ENCODE measurements around the gene RXRA. TPM values are rescaled to one million over a fixed set of nuclear protein-coding genes. Genes with fewer than 3 reads are reported as not detected.

The RXRA gene
- polyA plus RNA-seq, 3 donors, result 15.8 to 91.0 (median 23.2) TPM

DNA sequence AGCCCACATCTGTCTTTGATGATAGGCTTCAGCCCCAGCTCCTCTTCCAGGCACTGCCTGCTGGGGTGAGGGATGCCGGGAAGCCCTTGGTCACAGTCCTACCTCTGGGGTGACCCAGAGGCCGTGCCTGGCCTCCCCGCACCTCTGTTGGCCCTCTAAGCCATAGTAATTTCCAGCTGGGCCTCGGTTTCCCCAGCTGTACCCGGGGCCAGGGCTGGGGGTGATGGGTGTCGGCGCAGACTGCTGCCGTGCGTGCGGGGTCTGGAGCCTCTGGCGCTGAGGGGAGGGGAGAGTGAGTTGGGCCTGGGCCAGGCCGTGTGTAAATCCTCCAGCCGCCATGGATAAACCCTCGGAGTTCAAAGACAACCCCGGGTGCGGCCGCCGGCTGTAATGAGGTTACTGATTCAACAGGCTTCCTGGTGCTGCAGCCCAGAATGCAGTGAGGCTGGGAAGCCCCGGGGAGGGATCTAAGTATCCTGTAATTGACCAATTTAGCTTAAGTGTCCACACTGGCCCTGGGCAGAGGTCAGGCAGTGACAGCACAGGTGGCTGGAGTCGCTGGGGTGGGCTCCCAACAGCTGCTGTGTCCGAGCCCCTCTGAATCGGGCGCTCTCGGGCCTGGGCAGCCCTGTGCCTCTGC, 7.1 kb downstream of the RXRA start:
- Mint-ChIP-seq H3K4me3 (no peak overlapping the region), H3K27ac (peak overlapping the region in 1 of 7 donors; percentile 14), H3K4me1 (peaks cover 86% of the 10 kb centered on the region), H3K27me3 (ENCODE audit: low read depth in 3 of 3) (peaks cover 0 to 2% (median 0%) of the 10 kb centered on the region in 3 donors), H3K36me3 (peaks cover 22 to 34% of the 10 kb centered on the region in 2 donors), H3K9me3 (no peaks in the 10 kb centered on the region)
- TF ChIP-seq CTCF (IDR thresholded peaks at IDR 0.05), result no peak
- Histone ChIP-seq H3K27ac (ENCODE audit: low read depth in 1 of 2, low read length in 2 of 2) (no peak overlapping the region), H3K79me2 (ENCODE audit: insufficient read depth, low read length) (peaks cover 100% of the 10 kb centered on the region), H3K9ac (ENCODE audit: insufficient read depth, low read length, poor library complexity, severe bottlenecking) (no peak overlapping the region), H3K27me3 (ENCODE audit: control insufficient read depth in 2 of 2, insufficient read depth in 2 of 2, low read length in 2 of 2) (no peaks in the 10 kb centered on the region), H3K36me3 (replicated peaks in 1 of 2; ENCODE audit: control insufficient read depth in 1 of 2, insufficient read depth in 2 of 2, low read length in 2 of 2) (peaks cover under 1 to 7% of the 10 kb centered on the region in 2 donors), H3K4me1 (ENCODE audit: control insufficient read depth in 1 of 2, insufficient read depth in 2 of 2, low read length in 2 of 2) (peaks cover 86 to 100% of the 10 kb centered on the region in 2 donors), H3K4me2 (replicated peaks; ENCODE audit: extremely low read depth, low read length, poor library complexity, severe bottlenecking) (no peak overlapping the region), H3K9me3 (replicated peaks in 1 of 2; ENCODE audit: control insufficient read depth in 1 of 2, insufficient read depth in 1 of 2, low read length in 2 of 2) (no peaks in the 10 kb centered on the region), H2AFZ (ENCODE audit: insufficient read depth, low read depth, low read length, poor library complexity, severe bottlenecking) (no peak overlapping the region), H3K4me3 (replicated peaks in 1 of 3; ENCODE audit: low read depth in 2 of 3, low read length in 3 of 3) (no peak overlapping the region), H4K20me1 (ENCODE audit: insufficient read depth, low read length) (peaks cover 100% of the 10 kb centered on the region)
- DNase-seq, result no peak
- intact Hi-C loops (cut with micrococcal nuclease), result no loop called here
- 75% methylated on average over 21 of the region's 24 CpGs for WGBS (ENCODE audit: insufficient coverage)

DNA sequence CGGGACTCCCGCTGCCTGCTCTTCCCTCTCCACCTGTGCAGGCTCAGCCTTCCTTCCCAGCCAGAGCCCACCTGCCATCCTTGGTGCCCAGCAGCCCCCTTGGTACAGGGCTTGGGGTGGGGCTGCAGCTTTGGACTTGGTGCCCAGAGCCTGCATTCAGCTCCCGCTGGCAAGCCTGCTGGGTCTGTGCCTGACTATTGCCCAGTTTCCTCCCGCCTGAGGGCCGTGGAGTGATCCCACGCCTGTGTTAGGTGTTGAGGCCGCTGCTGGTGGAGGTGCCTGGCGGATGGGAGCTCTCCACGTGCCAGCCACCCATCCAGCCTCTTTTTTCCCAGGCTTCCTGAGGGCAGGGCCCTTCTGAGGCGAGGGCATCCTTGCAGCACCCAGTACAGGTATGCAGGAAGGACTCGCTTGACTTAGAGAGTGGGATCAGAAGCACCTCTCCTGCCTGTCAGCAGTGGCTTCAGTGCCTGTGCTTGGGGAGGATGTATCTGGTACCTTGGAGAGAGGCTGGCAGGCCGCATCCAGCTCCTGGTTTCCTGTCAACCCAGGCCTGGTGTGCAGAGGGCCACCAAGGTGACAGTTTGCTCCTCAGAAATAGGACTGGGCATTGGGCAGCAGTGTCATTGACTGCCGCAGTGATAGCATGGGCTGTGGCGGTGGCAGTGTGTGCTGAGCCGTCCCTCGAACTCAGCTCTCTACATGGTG, 7.8 kb downstream of the RXRA start:
- no peak for DNase-seq
- Mint-ChIP-seq H3K4me1 (peaks cover 85% of the 10 kb centered on the region), H3K4me3 (no peak overlapping the region), H3K27ac (peak overlapping the region in 3 of 7 donors; percentile 35 to 74 (median 64)), H3K27me3 (ENCODE audit: low read depth in 3 of 3) (peaks cover 0 to 2% (median 0%) of the 10 kb centered on the region in 3 donors), H3K36me3 (peaks cover 22 to 31% of the 10 kb centered on the region in 2 donors), H3K9me3 (no peaks in the 10 kb centered on the region)
- H3K27ac ChIP-seq (ENCODE audit: low read depth in 1 of 2, low read length in 2 of 2), result peak overlapping the region in 1 of 2 donors; percentile 15
- H3K79me2 ChIP-seq (ENCODE audit: insufficient read depth, low read length), result peaks cover 100% of the 10 kb centered on the region
- no peak overlapping the region for H2AFZ ChIP-seq (ENCODE audit: insufficient read depth, low read depth, low read length, poor library complexity, severe bottlenecking)
- H3K4me1 ChIP-seq (ENCODE audit: control insufficient read depth in 1 of 2, insufficient read depth in 2 of 2, low read length in 2 of 2), result peaks cover 86 to 100% of the 10 kb centered on the region in 2 donors
- no peaks in the 10 kb centered on the region for H3K27me3 ChIP-seq (ENCODE audit: control insufficient read depth in 2 of 2, insufficient read depth in 2 of 2, low read length in 2 of 2)
- H3K9ac ChIP-seq (ENCODE audit: insufficient read depth, low read length, poor library complexity, severe bottlenecking), result no peak overlapping the region
- intact Hi-C loops (cut with micrococcal nuclease), result no loop called here
- TF ChIP-seq CTCF (IDR thresholded peaks at IDR 0.05), result no peak
- H3K36me3 ChIP-seq (replicated peaks in 1 of 2; ENCODE audit: control insufficient read depth in 1 of 2, insufficient read depth in 2 of 2, low read length in 2 of 2), result peaks cover 4 to 7% of the 10 kb centered on the region in 2 donors
- no peak overlapping the region for H3K4me3 ChIP-seq (replicated peaks in 1 of 3; ENCODE audit: low read depth in 2 of 3, low read length in 3 of 3)
- WGBS (ENCODE audit: insufficient coverage), result 86% methylated on average over 13 of the region's 16 CpGs
- no peak overlapping the region for H3K4me2 ChIP-seq (replicated peaks; ENCODE audit: extremely low read depth, low read length, poor library complexity, severe bottlenecking)
- peaks cover 100% of the 10 kb centered on the region for H4K20me1 ChIP-seq (ENCODE audit: insufficient read depth, low read length)
- H3K9me3 ChIP-seq (replicated peaks in 1 of 2; ENCODE audit: control insufficient read depth in 1 of 2, insufficient read depth in 1 of 2, low read length in 2 of 2), result no peaks in the 10 kb centered on the region
